Measurements from ENCODE around the gene ADCY5.
"Not testable (repeated sequence)": the region's sequence is repeated elsewhere in the genome, so short reads cannot be mapped to it uniquely, and the experiment has no call there.

ADCY5 gene

DNA sequence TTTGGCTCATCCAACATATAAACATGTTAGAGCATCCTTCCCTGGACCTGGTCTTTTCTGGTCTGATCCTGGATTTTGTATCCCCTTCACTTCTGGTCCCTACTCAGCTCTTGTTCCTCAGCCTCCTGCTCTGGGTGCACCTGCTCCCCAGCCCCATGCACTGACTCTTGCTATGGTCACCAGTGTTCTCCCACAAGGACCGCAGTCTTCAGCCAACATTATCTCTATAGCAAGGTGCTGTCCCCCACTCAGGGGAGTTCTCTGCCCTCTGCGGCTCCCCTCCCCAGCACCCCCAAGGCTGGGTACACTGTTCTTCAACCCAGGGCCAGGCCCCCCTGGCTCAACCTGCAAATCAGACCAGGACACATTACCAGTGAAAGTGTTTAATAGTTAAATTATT is 167.0 kb downstream of the ADCY5 start:
- DNase-seq: no peak

- DNase-seq: no peak
These were observed 167.5 kb downstream of the ADCY5 start for GRCh38 chr3:123281406-123281805.

DNA sequence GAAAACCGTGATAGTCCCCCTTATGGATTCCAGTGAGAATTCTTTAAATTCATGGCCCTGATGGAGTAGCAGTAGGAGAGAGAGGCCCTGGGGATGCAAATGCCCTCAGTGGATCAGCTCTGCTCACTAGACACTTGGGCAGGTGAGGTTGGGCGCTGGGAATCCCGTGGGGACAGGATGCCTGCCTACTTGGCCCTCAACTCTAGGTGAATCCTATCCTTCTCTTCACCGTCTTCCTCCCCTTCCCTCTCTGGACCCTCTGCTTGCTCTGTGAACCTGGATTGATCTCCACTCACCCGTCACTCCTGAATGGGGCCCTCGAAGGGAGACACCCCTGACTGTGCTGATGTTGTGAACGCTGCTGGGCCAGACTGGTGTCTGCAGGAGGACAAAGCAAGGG is 169.8 kb downstream of the ADCY5 start:
- DNase-seq: no peak

DNA sequence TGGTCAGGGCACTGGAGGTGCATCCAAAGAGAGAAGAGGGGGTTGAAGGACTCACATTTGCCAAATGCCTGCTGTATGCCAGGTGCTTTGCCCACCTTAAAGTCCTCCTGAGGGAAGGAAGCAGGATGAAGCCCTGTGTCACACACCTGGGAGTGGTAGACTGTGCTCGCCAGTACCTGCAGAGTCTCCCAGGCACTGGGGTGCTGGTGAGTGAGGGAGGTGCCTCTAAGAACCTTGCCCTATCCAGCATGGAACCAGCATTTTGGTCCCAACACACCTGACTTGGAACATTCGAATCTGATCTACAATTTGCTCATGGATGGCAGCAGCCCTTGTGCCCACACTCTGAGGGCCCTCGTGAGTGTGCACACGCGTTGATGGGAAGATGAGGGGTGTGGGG is 170.4 kb downstream of the ADCY5 start:
- DNase-seq: no peak

GRCh38 chr3:123277106-123277505 is 171.8 kb downstream of the ADCY5 start:
- no peak for DNase-seq

DNA sequence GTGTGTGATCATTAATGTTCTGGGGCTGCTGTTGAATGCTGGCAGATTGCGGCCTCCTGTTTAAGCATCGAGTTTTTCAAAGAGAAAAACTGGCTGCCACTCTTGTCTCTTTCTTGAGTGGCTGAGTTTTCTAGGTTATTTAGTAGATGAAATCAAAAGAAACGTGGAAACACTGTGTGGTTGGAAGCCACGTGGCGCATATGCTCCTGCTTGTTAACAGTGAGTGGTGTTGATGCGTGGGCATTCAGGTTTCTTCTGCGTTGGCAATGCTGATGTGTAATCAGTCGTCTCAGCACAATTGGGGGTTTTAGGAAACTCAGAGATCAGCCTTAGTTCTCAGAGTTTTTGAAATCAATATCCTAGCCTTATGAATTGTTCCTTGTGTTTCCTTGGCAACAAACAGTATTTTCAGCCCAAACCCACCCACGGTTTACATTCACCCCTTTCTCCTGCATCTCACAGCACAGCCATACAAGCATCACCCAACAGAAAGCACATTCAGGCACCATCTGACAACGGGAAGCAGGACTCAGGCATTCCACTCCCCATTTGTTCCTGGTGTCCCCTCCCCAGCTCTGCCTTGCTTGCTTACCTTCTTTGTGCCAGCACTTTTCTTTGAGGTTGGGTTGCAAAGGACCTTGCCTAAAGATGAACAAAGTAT is 172.4 kb downstream of the ADCY5 start:
- no peak for DNase-seq

- no peak for DNase-seq
These were observed 173.2 kb downstream of the ADCY5 start for GRCh38 chr3:123275691-123276090.

DNA sequence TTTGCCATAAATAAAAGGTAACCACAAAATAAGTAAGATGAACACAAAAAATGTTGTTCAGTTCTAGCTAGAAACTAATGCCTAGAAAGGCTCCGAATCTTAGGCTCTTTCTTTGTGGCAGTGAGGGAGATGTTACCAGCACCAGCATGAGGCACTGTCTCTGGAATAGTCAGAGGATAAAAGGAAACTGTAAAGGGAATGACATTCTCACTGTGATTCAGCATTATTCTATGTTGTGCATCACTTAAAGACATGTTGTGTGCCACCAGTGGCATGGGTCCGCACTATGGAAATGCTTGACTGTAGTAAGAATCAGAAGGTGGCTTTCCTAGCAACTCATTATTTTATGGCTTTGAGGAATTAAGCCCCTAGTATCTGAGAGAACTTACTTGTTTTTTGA is 176.3 kb downstream of the ADCY5 start:
- DNase-seq: no peak

DNA sequence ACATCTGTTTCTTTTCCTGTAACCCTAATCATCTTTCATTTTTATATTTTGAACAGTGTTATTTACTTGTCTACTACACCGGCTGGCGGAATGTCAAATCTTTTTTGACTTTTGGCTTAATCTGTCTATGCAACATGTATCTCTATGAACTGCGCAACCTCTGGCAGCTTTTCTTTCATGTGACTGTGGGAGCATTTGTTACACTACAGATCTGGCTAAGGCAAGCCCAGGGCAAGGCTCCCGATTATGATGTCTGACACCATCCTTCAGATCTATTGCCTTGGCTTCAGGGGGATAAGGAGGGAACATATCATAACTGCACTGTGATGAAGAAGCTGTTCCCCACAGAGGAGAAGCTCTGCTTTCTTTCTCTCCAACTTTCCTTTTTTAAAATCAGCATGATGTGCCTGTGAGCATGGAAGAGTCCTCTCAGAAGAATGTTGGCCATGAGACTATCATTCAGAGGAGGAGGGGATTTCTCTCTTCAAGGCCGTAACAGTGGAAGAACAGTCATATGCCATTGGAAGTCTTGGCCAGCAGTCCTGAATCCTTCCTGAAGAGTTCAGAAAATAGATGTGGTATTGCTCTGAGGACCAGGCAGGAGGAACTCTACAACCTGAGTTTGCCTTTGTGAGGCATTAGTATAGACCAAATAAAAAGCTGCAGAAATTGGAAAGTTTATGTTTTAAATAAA is 177.3 kb downstream of the ADCY5 start:
- no peak for DNase-seq

GRCh38 chr3:123270818-123271217 is 178.1 kb downstream of the ADCY5 start:
- no peak for DNase-seq

- DNase-seq: no peak
These were observed 181.1 kb downstream of the ADCY5 start for GRCh38 chr3:123267821-123268220.

- DNase-seq: no peak
These were observed 184.9 kb downstream of the ADCY5 start for GRCh38 chr3:123263941-123264340.

GRCh38 chr3:123262868-123263267 is 186.0 kb downstream of the ADCY5 start:
- no peak for DNase-seq

GRCh38 chr3:123262226-123262625 is 186.7 kb downstream of the ADCY5 start:
- no peak for DNase-seq

- no peak for DNase-seq
These were observed 187.2 kb downstream of the ADCY5 start for GRCh38 chr3:123261666-123262065.

GRCh38 chr3:123258811-123259420 is 190.0 kb downstream of the ADCY5 start:
- DNase-seq: peak; percentile 26

- no peak for DNase-seq
These were observed 190.5 kb downstream of the ADCY5 start for GRCh38 chr3:123258359-123258758.

DNA sequence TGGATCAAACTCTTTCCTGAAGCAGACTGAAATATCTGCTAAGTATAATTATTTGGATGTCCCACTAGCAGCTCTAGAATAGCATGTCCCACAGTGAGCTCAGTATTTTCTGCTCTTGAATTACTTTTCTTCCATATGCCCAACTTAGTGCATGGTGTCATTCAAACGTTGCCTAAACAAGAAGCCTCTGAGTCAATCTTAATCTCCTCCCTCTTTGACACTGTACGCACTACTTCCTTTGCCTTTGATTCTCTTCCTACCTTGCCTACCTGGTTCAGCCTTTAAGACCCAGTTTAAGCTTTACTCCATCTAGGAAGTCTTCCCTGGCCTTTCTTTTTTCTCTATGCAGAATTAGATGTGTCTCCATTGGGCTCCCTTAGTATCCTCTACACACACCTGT is 192.6 kb downstream of the ADCY5 start:
- DNase-seq: no peak

- DNase-seq: no peak
These were observed 202.0 kb downstream of the ADCY5 start for GRCh38 chr3:123246866-123247265.

DNA sequence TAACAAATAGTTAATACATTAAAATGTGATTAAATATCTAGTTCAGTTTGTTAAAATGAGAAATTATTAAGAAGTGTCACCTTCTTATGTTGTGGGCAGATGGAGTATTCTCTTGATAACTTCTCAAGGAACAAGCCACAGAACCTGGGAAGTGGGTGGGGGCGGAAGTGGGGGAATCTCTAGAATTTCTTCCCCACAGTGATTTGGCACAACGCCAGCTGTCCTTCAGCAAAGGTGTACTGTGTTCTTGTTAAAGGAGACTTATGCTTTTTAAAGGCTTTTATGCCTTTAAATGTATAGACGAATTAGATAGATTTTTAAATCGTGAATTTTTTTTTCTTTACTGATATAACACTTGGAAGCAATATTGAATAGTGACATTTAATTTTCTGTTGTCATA is 204.8 kb downstream of the ADCY5 start:
- DNase-seq: no peak

DNA sequence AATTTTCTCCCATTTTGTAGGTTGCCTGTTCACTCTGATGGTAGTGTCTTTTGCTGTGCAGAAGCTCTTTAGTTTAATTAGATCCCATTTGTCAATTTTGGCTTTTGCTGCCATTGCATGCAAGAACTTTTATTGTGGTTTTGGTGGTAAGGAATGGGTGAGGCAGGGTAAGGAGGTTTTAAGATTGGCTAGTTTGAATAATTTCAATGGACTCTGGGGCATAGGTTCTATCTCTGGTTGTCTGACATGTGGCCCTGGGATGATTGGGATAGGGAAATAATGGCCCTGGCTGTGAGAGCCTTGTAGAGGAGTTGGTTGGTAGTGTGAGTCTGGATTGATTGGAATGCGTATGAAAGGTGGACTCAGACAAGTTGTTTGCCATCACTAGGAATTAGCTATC is 209.1 kb downstream of the ADCY5 start:
- DNase-seq: no peak

GRCh38 chr3:123239186-123239585 is 209.7 kb downstream of the ADCY5 start:
- not testable (repeated sequence) for DNase-seq

- DNase-seq: no peak
These were observed 212.0 kb downstream of the ADCY5 start for GRCh38 chr3:123236902-123237301.
